DMS 273 (cell line): Measurements from ENCODE around the gene MS4A8.
"Not testable (repeated sequence)": the region's sequence is repeated elsewhere in the genome, so short reads cannot be mapped to it uniquely, and the experiment has no call there.

ENCODE experiments used
- DNase-seq: peaks from one replicate; lab custom pipeline; 2025; ENCODE audit not compliant: unreplicated experiment; lab: John Stamatoyannopoulos, UW

The MS4A8 gene

DNA sequence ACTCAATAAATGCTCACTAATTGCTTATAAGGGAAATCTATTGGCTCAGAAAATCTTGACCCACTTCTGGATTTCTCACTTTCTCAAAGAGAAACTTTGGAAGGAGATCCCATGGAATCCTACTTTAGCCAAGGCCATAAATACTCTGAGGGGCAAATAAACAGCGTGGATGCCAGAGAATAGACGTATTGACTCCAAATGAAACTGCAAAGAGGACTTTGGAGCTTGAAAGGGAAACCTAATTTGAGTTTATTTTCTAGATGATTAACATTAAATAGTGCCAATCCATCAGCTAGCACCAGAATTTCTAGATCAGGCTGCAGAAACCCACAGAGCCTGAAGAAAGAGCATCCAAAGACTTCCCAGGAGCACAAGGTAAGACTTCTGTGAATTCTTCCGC is 25.0 kb downstream of the MS4A8 start, which contains the start of gene MS4A18:
TSS of gene MS4A18 (plus strand) at position 301 of the 400 bp plus-strand sequence.
- DNase-seq = no peak

DNA sequence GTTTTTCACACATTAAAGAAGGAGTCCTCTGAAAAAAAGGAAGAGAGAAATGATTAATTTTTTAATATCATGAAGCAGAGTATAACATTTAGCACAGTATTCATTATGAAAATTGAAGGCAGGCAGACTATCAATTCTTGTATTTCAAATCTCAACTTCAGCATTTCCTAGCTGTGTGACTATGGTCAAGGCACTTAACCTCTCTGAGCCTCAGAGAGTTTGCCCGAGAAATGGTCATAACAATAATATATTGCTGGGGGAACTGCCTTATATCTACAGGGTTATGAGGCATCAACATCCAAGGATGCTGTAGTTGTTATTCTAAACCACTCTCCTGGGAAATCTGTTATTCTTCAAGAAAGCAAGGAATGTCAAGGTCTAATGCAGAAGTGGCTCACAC is 26.2 kb downstream of the MS4A8 start:
- no peak for DNase-seq

DNA sequence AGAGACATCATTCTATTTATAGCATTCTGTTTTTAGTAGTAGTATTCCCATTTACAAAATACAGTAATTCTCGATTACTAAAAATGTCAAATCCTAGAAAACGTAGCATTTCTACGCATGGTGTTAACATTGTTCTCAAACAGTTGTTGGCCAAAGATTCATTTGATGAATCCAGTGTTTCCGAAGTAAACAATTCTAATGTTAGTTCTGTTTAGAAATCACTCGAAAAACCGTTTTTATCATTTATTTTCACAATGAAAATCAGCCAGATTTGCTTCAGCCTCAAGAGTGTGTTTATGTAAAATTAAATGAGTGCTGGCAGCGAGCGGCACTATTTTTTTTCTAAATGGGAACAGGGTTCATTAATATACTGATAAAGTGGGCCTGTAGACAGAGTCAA is 32.2 kb downstream of the MS4A8 start:
- no peak for DNase-seq

- DNase-seq = no peak
Measured at GRCh38 chr11:60734279-60734678, 34.9 kb downstream of the MS4A8 start.

- no peak for DNase-seq
Measured at GRCh38 chr11:60739114-60739513, 39.7 kb downstream of the MS4A8 start.

DNA sequence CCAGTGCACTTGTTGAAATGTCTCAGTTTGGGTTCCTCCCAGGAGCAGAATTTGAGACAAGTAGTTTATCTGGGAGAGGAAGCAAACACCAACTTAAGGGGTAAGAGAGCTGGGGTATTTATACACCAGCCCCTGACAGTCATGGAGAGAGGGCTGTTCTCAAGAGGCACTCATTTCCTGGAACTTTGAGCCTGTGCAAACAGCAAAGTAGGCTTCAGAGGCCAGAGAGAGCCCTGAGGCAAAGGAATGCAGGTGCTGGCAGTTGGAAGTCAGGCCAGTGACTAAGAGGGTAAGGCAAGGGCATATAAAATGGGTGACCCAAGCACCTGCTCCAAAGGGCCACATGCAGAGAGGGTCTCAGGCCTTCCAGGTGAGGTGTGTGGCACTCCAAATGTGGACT is 41.2 kb downstream of the MS4A8 start:
- no peak for DNase-seq

GRCh38 chr11:60741421-60741820 is 42.0 kb downstream of the MS4A8 start:
- DNase-seq = no peak

DNA sequence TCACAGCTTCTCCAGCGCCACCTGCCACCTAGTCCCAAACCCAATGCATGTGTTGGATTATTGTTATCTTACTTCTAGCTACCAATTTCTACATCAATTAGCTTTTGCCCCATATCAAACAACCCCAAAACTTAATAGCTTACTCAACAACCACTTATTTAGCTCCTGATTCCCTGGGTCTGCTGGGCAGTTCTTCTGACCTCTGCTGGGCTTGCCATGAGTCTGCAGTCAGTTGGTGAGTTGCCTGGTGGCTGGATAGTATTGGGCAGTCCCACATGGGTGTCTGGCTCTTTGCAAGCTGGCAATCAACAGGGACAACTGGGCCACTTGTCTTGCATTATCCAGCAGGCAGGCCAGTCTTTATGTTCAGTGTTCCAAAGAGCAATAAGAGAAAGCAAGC is 43.6 kb downstream of the MS4A8 start:
- DNase-seq = no peak

DNA sequence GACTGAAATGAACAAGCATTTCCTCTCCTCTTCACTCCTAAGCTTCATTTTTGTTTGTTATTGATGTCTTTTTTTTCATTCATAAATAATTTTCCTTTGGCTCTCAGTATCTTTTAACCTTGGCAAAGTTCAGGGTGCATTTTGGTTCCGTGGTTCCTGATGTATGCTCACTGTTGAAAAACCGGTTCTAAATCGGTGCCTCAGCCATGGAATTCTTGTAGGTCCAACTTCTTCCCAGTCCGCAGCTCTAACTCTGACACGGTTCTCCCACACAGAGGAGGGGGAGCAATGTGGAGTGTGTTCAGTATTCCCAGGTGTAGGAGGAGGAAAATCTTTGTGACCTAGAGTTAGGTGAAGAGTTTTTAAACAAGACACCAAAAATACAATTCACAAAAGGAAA is 44.7 kb downstream of the MS4A8 start:
- DNase-seq = no peak

- no peak for DNase-seq
Measured at GRCh38 chr11:60747359-60747873, 48.0 kb downstream of the MS4A8 start.

DNA sequence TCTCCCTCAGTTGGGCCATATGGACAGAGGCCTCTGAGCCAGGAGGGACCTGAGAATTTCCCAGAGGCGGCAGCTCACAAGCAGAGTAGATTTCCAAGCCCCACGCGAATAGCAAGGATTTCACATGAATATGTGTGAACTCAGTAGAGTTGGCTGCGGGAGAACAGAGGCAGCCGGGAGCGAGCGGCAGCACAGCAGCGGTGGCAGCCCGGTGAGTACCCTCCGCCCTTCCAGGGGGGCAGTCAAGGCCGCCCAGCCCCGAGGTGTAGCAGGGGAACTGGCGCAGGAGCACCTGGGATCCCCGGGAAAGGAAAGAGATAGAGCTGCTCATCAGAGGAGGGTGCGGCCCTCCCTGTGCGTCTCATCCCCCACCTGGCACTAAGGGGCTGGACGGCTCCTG is 48.8 kb downstream of the MS4A8 start:
- DNase-seq = no peak

DNA sequence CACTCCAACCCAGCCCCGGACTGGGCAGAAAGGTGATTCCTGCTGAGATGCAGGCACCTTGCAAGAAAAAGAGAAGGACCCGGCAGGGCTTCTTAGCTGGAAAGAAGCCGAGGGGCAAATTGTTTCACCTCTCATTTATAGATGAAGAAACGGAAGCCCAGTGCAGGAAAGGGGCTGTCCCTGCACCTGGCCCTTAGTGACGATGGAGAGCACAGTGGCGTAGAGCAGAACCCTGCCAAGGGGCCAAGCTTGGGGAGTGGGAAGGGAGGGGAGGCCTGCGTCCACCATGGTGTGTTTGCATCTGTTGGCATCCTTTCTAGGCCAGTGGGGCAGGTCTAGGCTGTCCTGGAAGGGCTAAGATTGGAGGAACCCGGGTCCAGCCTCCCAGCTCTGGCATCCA is 49.4 kb downstream of the MS4A8 start:
- no peak for DNase-seq

DNA sequence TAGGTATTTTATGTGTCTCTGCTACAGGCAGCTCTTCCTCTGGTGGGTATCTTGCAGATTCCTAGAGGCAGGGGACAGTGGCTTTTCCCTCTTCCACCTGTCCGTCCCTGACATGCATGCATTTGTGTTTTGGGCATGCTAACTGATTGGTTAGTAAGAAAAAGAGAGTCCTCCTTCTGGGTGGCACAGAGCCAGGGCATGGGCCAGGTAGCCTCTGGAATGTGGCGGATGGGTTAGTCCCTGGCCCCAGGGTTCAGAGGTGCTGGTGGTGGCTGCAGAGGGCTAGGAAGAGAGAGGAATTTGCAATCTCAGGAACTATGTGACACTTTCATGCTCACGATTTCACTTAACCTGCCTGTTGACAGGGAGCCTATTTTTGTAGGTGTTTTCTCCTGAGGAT is 51.5 kb downstream of the MS4A8 start:
- no peak for DNase-seq

- DNase-seq = no peak
Measured at GRCh38 chr11:60753309-60753708, 53.9 kb downstream of the MS4A8 start.

- DNase-seq = no peak
Measured at GRCh38 chr11:60754887-60755286, 55.5 kb downstream of the MS4A8 start.

GRCh38 chr11:60756307-60757032 is 57.1 kb downstream of the MS4A8 start, which contains the start of gene MS4A15:
Gene MS4A15 (plus strand): TSS chr11:60756867. CDS start chr11:60763734, 6,867 bp downstream.
- DNase-seq = peak; percentile 70

GRCh38 chr11:60757231-60757800 is 57.9 kb downstream of the MS4A8 start:
- no peak for DNase-seq

GRCh38 chr11:60758671-60759070 is 59.3 kb downstream of the MS4A8 start:
- not testable (repeated sequence) for DNase-seq

GRCh38 chr11:60759438-60760225 is 60.2 kb downstream of the MS4A8 start:
- DNase-seq = not testable (repeated sequence)

DNA sequence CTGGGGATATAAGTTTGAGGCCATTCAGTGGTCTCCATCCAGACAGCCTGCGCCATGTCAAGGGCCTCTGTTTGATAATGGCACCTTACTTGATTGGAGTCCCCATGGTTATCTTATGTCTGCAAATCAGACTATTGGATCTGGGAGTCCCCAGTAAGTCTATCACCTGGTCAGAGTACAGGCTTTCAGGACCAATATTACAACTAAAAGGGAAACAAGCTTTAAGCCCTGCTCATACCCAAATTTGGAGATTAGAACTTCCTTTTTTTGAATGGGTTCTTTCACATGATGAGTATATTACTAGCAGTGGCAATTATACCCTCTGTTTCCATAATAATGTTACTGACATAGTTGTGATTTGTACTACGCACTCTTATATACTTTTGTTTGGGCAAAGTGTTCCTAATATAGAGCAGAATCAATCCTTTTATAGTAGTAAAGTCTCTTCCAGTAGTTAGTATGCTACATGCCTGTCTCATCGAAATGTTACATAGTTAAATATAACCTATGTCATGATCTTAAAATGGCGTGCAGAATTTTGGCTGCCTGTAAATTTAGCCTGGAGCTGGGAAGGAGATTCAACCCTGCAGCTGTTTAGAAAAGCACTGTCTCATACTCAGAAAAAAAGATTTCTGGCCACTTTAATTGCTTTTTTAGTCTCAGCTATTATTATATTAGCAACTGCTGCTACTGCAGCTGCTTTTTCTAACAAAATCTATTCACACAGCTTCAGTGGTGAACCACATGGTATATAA is 62.2 kb downstream of the MS4A8 start:
- no peak for DNase-seq
